ENCODE data around the gene NEDD4L. TPM values are rescaled to one million over a fixed set of nuclear protein-coding genes. Genes with fewer than 3 reads are reported as not detected.

The NEDD4L gene
- total RNA-seq, 3 donors from 2014 or later, result 161 to 309 (median 256) TPM

DNA sequence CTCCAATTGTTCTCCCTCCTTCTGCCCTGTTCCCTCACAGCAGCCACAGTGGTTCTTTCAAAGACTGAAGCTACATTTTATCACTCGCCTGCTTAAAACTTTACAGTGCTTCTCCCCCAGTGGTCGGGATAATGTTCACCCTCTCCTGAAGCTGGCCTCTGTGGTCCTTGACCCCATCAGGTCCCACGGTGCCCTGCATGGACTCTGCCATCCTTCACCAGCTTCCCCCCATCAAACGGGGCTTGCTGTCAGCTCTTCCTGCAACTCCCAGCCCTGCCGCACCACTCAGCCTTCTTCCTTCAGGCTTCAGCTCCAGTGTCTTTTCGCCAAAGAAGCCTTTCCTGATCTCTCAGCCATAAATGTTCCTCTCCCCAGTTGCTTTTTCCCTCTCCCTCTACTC, 118.1 kb downstream of the NEDD4L start:
- Histone ChIP-seq H3K4me1 (ENCODE audit: low read depth) (peaks cover 11% of the 10 kb centered on the region), H3K4me3 (no peak overlapping the region), H3K36me3 (ENCODE audit: low read depth) (peaks cover 5% of the 10 kb centered on the region), H3K9me3 (no peaks in the 10 kb centered on the region)
- no peak for TF ChIP-seq CTCF (IDR thresholded peaks at IDR 0.05)
- ATAC-seq, result no peak
- intact Hi-C loops (cut with DNase I, micrococcal nuclease), result no loop called here
- no peak for DNase-seq

GRCh38 chr18:58163004-58163590, 119.1 kb downstream of the NEDD4L start:
- no peak for ATAC-seq
- no peak for DNase-seq
- Histone ChIP-seq H3K9me3 (no peaks in the 10 kb centered on the region), H3K4me3 (no peak overlapping the region), H3K36me3 (ENCODE audit: low read depth) (peaks cover 5% of the 10 kb centered on the region), H3K4me1 (ENCODE audit: low read depth) (peaks cover 11% of the 10 kb centered on the region)
- intact Hi-C loops (cut with DNase I, micrococcal nuclease), result no loop called here
- TF ChIP-seq CTCF (IDR thresholded peaks at IDR 0.05), result no peak

DNA sequence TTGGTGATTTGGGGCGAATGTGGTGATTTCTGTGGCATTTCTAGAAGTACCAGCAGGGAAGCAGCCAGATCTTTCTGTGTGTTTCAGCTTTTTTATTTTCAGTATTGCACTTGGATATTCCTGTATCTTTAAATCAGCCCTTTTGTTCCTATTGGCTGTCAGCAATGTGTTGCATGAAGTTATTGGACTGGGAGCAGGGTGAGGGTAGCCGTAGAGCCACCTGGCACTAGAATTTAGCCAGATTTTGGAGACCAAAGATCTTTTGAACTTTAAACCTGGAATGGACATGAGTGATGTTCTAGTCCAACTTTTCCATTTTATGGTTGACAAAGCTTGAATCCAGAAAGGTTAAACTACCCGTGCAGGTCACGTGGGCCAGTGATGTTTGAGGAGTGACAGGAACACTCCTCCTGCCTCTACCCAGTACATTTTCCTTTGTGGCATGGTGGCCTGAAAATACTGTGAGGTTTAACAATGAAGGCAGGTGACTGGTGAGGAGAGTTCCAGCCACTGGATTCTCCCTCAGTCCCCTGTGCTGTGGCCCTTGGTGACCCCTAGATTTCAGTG, 122.3 kb downstream of the NEDD4L start:
- intact Hi-C loops (cut with DNase I, micrococcal nuclease), result no loop called here
- TF ChIP-seq CTCF (IDR thresholded peaks at IDR 0.05), result no peak
- ATAC-seq, result no peak
- DNase-seq, result no peak
- H3K9me3 ChIP-seq, result no peaks in the 10 kb centered on the region
- H3K36me3 ChIP-seq (ENCODE audit: low read depth), result no peaks in the 10 kb centered on the region
- H3K4me1 ChIP-seq (ENCODE audit: low read depth), result no peaks in the 10 kb centered on the region
- H3K4me3 ChIP-seq, result no peak overlapping the region

- Histone ChIP-seq H3K9me3 (no peaks in the 10 kb centered on the region), H3K36me3 (ENCODE audit: low read depth) (no peaks in the 10 kb centered on the region), H3K4me3 (no peak overlapping the region), H3K4me1 (ENCODE audit: low read depth) (no peaks in the 10 kb centered on the region)
- no peak for ATAC-seq
- TF ChIP-seq CTCF (IDR thresholded peaks at IDR 0.05), result no peak
- intact Hi-C loops (cut with DNase I, micrococcal nuclease), result no loop called here
- DNase-seq, result no peak
Observed at GRCh38 chr18:58167073-58167472, 123.0 kb downstream of the NEDD4L start.

- H3K4me1 ChIP-seq (ENCODE audit: low read depth), result no peaks in the 10 kb centered on the region
- H3K4me3 ChIP-seq, result no peak overlapping the region
- no peaks in the 10 kb centered on the region for H3K36me3 ChIP-seq (ENCODE audit: low read depth)
- intact Hi-C loops (cut with DNase I, micrococcal nuclease), result no loop called here
- ATAC-seq (no peak), DNase-seq (no peak)
- TF ChIP-seq CTCF (IDR thresholded peaks at IDR 0.05), result no peak
- H3K9me3 ChIP-seq, result no peaks in the 10 kb centered on the region
Observed at GRCh38 chr18:58168221-58168620, 124.2 kb downstream of the NEDD4L start.
